ENCODE data around the gene EN2.

EN2 gene

GRCh38 chr7:155451840-155452239, 6.1 kb upstream of the EN2 start:
- no peak for DNase-seq

GRCh38 chr7:155452505-155453295, 5.2 kb upstream of the EN2 start:
- DNase-seq, result no peak

GRCh38 chr7:155453296-155454182, 4.4 kb upstream of the EN2 start:
- no peak for DNase-seq

- DNase-seq, result no peak
Measured at GRCh38 chr7:155454183-155455112, 3.5 kb upstream of the EN2 start.

- no peak for DNase-seq
Measured at GRCh38 chr7:155455132-155455693, 2.7 kb upstream of the EN2 start.

GRCh38 chr7:155455776-155456737, 1.9 kb upstream of the EN2 start:
- DNase-seq, result no peak

- DNase-seq, result no peak
Measured at GRCh38 chr7:155456738-155457543, 988 bp upstream of the EN2 start.

- no peak for DNase-seq
Measured at GRCh38 chr7:155457544-155458110, 302 bp upstream of the EN2 start.

- DNase-seq, result no peak
Measured at GRCh38 chr7:155458878-155459699, 1.2 kb downstream of the EN2 start.

GRCh38 chr7:155459700-155460461, 2.0 kb downstream of the EN2 start:
- no peak for DNase-seq

GRCh38 chr7:155460926-155461613, 3.1 kb downstream of the EN2 start:
- no peak for DNase-seq

- no peak for DNase-seq
Measured at GRCh38 chr7:155461631-155462030, 3.7 kb downstream of the EN2 start.

- DNase-seq, result no peak
Measured at GRCh38 chr7:155462163-155462735, 4.3 kb downstream of the EN2 start.

- no peak for DNase-seq
Measured at GRCh38 chr7:155463114-155463811, 5.3 kb downstream of the EN2 start.

GRCh38 chr7:155464183-155464582, 6.3 kb downstream of the EN2 start:
- DNase-seq, result no peak

- DNase-seq, result no peak
Measured at GRCh38 chr7:155464948-155465739, 7.2 kb downstream of the EN2 start.

All from NCI-H2081 treated with DMSO at 0.1 percent for 48 hours (cell line).